Measurements from ENCODE around the gene RFX3.

Gene RFX3

DNA sequence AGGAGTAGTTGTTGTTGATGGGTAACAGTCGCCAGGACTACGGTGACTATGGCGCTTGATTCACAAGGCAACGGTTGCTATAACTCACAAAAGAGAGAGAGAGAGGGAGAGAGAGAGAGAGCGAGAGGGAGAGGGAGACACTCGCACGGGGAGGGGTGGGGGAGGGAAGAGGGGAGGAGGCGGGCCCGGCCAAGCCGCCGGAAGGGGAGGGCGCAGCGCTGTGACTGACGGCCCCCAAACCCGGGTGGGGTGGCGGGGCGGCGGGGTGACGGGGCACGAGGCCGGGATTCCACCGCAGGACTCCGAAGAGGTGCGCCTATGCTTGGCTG is at the start of gene RFX3:
TSS of gene RFX3 (minus strand) at position 166 of the 329 bp plus-strand sequence. CDS start 130,413 bp downstream, outside the sequence.
- TF ChIP-seq, protein P1, sequence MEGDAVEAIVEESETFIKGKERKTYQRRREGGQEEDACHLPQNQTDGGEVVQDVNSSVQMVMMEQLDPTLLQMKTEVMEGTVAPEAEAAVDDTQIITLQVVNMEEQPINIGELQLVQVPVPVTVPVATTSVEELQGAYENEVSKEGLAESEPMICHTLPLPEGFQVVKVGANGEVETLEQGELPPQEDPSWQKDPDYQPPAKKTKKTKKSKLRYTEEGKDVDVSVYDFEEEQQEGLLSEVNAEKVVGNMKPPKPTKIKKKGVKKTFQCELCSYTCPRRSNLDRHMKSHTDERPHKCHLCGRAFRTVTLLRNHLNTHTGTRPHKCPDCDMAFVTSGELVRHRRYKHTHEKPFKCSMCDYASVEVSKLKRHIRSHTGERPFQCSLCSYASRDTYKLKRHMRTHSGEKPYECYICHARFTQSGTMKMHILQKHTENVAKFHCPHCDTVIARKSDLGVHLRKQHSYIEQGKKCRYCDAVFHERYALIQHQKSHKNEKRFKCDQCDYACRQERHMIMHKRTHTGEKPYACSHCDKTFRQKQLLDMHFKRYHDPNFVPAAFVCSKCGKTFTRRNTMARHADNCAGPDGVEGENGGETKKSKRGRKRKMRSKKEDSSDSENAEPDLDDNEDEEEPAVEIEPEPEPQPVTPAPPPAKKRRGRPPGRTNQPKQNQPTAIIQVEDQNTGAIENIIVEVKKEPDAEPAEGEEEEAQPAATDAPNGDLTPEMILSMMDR (IDR thresholded peaks at IDR 0.05), result no peak

DNA sequence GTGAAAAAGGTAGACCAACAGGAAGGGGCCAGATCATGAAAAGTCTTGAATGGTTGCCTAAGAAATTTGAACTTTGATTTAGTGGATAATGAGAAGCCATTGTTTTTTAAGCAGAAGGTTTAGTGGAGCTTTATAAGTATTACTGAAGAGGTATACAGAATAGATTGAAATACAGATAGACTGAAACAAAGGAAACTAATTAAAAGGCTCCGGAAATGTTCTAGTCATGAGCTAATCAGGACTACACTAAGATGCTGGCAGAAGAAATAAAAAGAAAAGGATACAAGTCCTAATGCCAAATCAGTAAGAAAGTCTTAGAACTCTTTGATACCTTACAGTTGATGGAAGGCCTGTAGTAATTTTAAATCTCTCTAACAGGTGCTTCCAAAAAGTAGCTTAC is 45.7 kb upstream of the RFX3 start:
- TF ChIP-seq, protein P1 (IDR thresholded peaks at IDR 0.05), result no peak

DNA sequence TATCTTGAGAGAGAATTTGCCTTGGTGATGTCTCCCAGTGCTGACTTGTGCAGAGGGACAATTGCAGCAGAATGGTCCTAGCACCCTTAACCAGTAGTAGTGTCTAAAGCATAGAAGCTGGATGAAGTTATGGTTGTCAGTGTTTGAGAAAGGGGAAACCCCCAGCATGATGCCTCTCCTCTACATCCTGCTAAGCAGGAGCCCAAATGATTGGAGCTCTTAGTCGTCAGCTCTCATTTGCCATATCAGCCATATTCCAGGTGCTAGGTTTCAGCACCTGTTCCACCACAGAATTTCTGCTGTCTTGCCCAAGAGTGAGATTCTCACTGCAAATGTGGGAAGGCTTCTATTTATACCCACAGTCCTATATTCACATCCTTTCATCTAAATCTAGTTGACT is 43.7 kb upstream of the RFX3 start:
- TF ChIP-seq, protein P1 (IDR thresholded peaks at IDR 0.05), result no peak

DNA sequence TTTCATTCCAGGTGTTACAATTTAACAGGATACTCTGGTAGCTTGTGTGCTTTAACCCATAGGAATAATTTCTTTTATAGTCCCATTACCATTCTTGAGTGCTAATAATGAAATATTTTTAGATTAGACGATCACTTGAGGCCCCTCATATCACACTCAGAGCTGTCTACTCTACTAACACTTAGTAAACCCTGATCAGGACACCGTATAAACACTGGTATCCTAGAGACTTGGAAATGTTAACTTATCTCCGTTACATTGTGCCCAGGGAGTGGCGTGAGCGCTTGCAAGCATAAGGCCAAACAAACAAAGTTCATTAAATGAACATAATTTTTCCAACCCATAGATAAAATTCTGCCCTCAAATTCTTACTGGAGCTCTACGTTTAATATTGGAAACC is 42.2 kb upstream of the RFX3 start:
- TF ChIP-seq, protein P1 (IDR thresholded peaks at IDR 0.05), result no peak

DNA sequence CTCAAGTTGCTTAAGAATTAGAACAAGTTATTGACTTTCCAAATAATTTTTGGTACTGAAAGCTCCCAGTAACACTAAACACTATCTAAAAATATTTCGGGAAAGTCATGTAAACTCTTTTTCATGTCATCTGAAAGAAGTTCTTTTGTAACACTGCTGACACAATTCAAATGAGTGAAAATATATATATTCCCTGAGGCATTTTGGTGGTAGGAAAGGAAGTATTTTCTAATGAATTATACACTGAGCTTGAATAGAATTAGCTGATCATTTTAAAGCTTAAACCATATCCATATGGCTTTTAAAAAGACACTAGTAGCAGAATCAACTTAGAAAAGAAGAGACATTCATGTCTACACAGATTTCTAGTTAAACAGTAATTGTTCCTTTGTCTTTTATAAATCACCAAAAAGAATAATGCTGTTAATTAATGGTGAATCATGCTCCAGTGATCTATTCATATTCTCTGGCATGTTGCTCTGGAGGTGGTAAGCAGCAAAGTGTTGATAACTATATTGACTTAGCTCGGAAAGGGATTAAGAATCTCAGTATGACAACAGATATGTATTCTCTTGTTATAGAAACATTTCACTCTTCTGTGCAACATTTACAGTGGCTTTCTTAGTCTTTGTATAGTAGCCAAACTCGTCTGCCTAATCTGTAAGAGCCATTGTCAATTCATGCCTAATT is 27.4 kb upstream of the RFX3 start:
- TF ChIP-seq, protein P1 (IDR thresholded peaks at IDR 0.05), result no peak

DNA sequence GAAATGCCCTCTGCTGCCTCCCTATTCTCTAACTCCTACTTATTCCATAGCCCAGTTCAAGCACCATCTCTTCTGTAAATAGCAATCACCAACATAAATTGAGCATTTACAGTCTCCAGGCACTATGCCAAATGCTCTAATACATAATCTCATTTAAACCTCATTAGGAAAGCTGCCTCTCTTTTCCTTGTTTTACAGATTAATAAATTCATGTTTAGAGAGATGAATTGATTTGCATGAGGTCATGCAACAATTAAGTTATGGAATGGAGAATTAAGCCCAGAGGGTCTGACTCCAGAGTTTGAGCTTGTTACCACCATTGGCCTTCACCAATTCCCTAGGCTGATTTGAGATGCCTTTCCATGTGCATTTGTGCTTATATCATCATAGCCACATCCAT is 23.4 kb upstream of the RFX3 start:
- TF ChIP-seq, protein P1 (IDR thresholded peaks at IDR 0.05), result no peak

DNA sequence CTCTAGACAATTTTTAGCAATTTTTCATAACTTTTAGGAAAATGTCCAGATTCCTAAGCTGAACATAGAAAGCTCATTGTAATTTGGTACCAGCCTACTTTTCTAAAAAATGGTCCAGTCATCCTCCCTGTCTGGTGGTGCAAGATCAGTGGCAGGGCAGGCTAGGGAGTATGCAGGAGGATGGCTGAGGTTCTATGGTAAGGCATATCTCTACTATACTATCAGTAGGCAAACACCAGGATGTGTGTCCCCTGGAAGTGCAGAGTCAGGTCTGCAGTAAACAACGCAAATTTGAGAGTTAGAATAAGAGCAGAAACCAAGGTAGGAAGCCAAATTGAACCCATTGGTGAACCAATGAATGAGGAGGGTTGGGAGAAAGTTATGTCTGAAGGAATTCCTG is 22.8 kb upstream of the RFX3 start:
- TF ChIP-seq, protein P1 (IDR thresholded peaks at IDR 0.05), result no peak

DNA sequence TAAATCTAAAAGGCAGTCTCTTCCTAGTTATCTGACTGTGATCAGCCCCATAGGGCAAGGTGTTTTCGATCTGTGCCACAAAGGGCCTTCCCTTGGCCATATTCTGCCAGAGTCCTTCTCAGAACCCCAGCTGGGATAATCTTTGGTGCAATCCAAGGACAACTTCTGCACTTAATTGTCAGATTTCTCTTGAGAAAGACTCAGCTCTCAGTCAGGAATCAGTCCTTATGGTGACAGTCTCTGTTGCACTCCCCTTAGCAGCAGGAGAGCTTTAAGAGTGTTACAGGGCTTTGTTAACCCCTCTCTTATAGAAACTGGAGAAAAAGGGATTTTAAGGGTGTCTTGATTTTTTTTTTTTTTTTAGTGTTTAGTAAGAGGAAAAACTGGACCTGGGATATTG is 15.4 kb upstream of the RFX3 start:
- TF ChIP-seq, protein P1 (IDR thresholded peaks at IDR 0.05), result no peak
